Caco-2 (cell line): ENCODE results near the gene HNRNPUL1. TPM values are rescaled to one million over a fixed set of nuclear protein-coding genes. Genes with fewer than 3 reads are reported as not detected.

Experiments
- BruUV-seq: library from RNA; stranded (reverse); fragments of 400-500 nt; replicated peaks from 2 replicates; lab custom pipeline; 2021; lab: Mats Ljungman, UMichigan
- CTCF ChIA-PET: fragments of 300-600 bp; sonication (Branson Sonifier 250); formaldehyde crosslinking; loops from one replicate; lab custom pipeline; 2022; ENCODE audit warnings: antibody characterized with exemption; lab: Charles Lee
- POLR2A ChIA-PET: fragments of 300-600 bp; sonication (Branson Sonifier 250); formaldehyde crosslinking; loops from one replicate; lab custom pipeline; 2022; ENCODE audit warnings: antibody characterized with exemption; lab: Charles Lee
- DNase-seq, 2 experiments: peaks; one replicate each; pipeline versions ENCODE4 v3.0.0 to v3.0.0-alpha.2; 2020 to 2022
- H3K27me3 ChIP-seq: replicated peaks from 2 replicates; pipeline ENCODE4 v1.6.0; 2011; ENCODE audit warnings: low read length; ENCODE audit not compliant: control insufficient read depth, insufficient read depth
- H3K36me3 ChIP-seq: 2 replicates; pipeline ENCODE4 v1.5.1; 2011; ENCODE audit warnings: low read length; ENCODE audit not compliant: control insufficient read depth, insufficient read depth
- H3K4me1 ChIP-seq: fragments of 250-450 bp; sonication (Bioruptor Pico); 2 replicates; pipeline ENCODE4 v1.5.1; 2020; ENCODE audit warnings: mild to moderate bottlenecking
- H3K4me3 ChIP-seq: 2 replicates; pipeline ENCODE4 v1.5.1; 2011; ENCODE audit warnings: low read depth, mild to moderate bottlenecking, control low read depth, low read length
- H3K9me3 ChIP-seq: fragments of 250-450 bp; sonication (Bioruptor Pico); 2 replicates; pipeline ENCODE4 v1.5.1; 2020; ENCODE audit warnings: mild to moderate bottlenecking, moderate library complexity
- H3K27ac Mint-ChIP-seq: one replicate; pipeline ENCODE4 v1.8.0; 2022; ENCODE audit warnings: mixed read lengths; ENCODE audit not compliant: unreplicated experiment
- H3K27me3 Mint-ChIP-seq: one replicate; pipeline ENCODE4 v1.8.0; 2022; ENCODE audit warnings: mixed read lengths; ENCODE audit not compliant: insufficient read depth, unreplicated experiment
- H3K36me3 Mint-ChIP-seq: one replicate; pipeline ENCODE4 v1.8.0; 2022; ENCODE audit warnings: mild to moderate bottlenecking, mixed read lengths; ENCODE audit not compliant: insufficient read depth, unreplicated experiment
- H3K4me1 Mint-ChIP-seq: one replicate; pipeline ENCODE4 v1.8.0; 2022; ENCODE audit warnings: low read depth, mixed read lengths; ENCODE audit not compliant: unreplicated experiment
- H3K4me3 Mint-ChIP-seq: one replicate; pipeline ENCODE4 v1.8.0; 2022; ENCODE audit warnings: mild to moderate bottlenecking, moderate library complexity, mixed read lengths; ENCODE audit not compliant: unreplicated experiment
- H3K9me3 Mint-ChIP-seq: one replicate; pipeline ENCODE4 v1.8.0; 2022; ENCODE audit warnings: mixed read lengths; ENCODE audit not compliant: unreplicated experiment
- intact Hi-C: fragments of 100-400 bp; cut with micrococcal nuclease; formaldehyde crosslinking; loops from one replicate; pipeline ENCODE4 v1.10.0; 2022; ENCODE audit not compliant: unreplicated experiment
- total RNA-seq: library from RNA; stranded (reverse); gene quantifications from 2 replicates; pipeline ENCODE4 v1.2.3, GENCODE V29; 2022
- TF ChIP-seq, protein P1 (sequence below), 2 experiments: fragments of 200-600 bp in 1 of 2; IDR thresholded peaks; 1 replicate in 1 of 2; 2 replicates in 1 of 2; pipeline versions ENCODE4 v1.5.1 to v1.8.0; 2011 to 2022; ENCODE audit warnings: antibody characterized with exemption in 1 of 2, control low read depth in 1 of 2, inconsistent platforms in 1 of 2, low read depth in 1 of 2, low read length in 1 of 2, mild to moderate bottlenecking in 1 of 2, moderate library complexity in 1 of 2; ENCODE audit not compliant: insufficient read depth in 1 of 2, severe bottlenecking in 1 of 2, unreplicated experiment in 1 of 2

HNRNPUL1 gene
- total RNA-seq, 1 experiment from 2014 or later: 322 TPM

DNA sequence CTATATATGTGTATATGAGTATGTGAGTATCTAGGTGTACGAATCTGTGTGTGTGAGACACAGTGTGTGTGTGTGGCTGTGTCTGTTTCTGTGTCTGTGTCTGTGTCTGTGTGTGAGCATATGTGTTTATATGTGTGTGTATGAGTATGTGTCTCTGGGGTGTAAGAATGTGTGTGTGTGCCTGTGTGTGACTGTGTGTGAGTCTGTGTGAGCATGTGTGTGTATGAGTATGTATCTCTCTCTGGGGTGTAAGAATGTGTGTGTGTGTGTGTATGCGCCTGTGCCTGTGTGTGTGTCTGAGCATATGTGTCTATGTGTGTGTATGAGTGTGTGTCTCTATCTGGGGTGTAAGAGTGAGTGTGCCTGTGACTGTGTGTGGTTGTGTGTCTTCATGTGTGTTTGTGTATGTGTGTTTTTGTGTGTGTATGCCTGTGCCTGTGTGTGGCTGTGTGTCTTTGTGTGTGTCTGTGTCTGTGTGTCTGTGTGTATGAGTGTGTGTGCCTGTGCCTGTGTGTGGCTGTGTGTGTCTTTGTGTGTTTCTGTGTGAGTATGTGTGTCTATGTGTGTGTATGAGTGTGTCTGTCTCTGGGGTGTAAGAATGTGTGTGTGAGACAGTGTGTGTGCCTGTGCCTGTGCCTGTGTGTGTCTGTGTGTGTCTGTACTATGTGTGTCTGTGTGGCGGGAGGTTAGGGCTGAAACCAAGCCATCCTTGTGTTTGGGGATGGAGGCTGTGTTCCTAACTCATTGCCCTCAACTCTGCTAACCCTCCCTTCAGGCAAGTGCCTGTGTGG lies 33.9 kb upstream of the HNRNPUL1 start:
- CTCF ChIA-PET: no interaction called here
- Mint-ChIP-seq H3K27ac (no peak overlapping the region), H3K36me3 (no peaks in the 10 kb centered on the region), H3K9me3 (no peaks in the 10 kb centered on the region), H3K27me3 (no peaks in the 10 kb centered on the region), H3K4me3 (no peak overlapping the region), H3K4me1 (peaks cover 6% of the 10 kb centered on the region)
- DNase-seq: no peak
- POLR2A ChIA-PET: no interaction called here
- TF ChIP-seq, protein P1, sequence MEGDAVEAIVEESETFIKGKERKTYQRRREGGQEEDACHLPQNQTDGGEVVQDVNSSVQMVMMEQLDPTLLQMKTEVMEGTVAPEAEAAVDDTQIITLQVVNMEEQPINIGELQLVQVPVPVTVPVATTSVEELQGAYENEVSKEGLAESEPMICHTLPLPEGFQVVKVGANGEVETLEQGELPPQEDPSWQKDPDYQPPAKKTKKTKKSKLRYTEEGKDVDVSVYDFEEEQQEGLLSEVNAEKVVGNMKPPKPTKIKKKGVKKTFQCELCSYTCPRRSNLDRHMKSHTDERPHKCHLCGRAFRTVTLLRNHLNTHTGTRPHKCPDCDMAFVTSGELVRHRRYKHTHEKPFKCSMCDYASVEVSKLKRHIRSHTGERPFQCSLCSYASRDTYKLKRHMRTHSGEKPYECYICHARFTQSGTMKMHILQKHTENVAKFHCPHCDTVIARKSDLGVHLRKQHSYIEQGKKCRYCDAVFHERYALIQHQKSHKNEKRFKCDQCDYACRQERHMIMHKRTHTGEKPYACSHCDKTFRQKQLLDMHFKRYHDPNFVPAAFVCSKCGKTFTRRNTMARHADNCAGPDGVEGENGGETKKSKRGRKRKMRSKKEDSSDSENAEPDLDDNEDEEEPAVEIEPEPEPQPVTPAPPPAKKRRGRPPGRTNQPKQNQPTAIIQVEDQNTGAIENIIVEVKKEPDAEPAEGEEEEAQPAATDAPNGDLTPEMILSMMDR (IDR thresholded peaks at IDR 0.05; ENCODE audit: insufficient read depth in 1 of 2, low read depth in 1 of 2, low read length in 1 of 2, severe bottlenecking in 1 of 2, unreplicated experiment in 1 of 2): no peak
- Histone ChIP-seq H3K27me3 (no peaks in the 10 kb centered on the region), H3K36me3 (no peaks in the 10 kb centered on the region), H3K4me3 (no peak overlapping the region), H3K4me1 (0 out of 2 replicates have a peak, but pooled peaks cover 7% of the 10 kb centered on the region), H3K9me3 (no peaks in the 10 kb centered on the region)
- intact Hi-C loops: no loop called here
- BruUV-seq: no TSS peak

DNA sequence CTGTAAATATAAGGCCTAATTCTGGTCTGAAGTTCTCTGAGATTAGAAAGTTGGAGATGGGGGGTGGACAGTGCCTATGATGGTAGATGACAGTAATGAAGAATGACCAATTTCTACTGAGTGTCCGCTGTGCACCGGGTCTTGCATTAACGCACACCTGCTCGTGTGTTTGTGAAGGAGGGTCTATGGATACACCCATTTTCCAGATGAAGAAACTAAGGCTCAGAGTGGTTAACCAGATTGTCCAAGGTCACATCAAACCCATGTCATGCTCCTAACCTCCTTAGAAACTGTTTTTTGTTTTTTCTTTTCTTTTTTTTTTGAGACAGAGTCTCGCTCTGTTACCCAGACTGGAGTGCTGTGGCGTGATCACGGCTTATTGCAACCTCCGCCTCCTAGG lies 31.5 kb upstream of the HNRNPUL1 start:
- no peaks in the 10 kb centered on the region for H3K27me3 ChIP-seq
- no peaks in the 10 kb centered on the region for H3K4me1 ChIP-seq
- H3K9me3 ChIP-seq: no peaks in the 10 kb centered on the region
- H3K27ac Mint-ChIP-seq: no peak overlapping the region
- H3K4me3 Mint-ChIP-seq: no peak overlapping the region
- ChIA-PET POLR2A (no interaction called here), CTCF (no interaction called here)
- H3K27me3 Mint-ChIP-seq: no peaks in the 10 kb centered on the region
- no TSS peak for BruUV-seq
- H3K36me3 Mint-ChIP-seq: no peaks in the 10 kb centered on the region
- no peaks in the 10 kb centered on the region for H3K9me3 Mint-ChIP-seq
- no peak for DNase-seq
- intact Hi-C loops: no loop called here
- no peak overlapping the region for H3K4me3 ChIP-seq
- TF ChIP-seq, protein P1 (IDR thresholded peaks at IDR 0.05; ENCODE audit: insufficient read depth in 1 of 2, low read depth in 1 of 2, low read length in 1 of 2, severe bottlenecking in 1 of 2, unreplicated experiment in 1 of 2): no peak
- H3K4me1 Mint-ChIP-seq: no peaks in the 10 kb centered on the region
- no peaks in the 10 kb centered on the region for H3K36me3 ChIP-seq

DNA sequence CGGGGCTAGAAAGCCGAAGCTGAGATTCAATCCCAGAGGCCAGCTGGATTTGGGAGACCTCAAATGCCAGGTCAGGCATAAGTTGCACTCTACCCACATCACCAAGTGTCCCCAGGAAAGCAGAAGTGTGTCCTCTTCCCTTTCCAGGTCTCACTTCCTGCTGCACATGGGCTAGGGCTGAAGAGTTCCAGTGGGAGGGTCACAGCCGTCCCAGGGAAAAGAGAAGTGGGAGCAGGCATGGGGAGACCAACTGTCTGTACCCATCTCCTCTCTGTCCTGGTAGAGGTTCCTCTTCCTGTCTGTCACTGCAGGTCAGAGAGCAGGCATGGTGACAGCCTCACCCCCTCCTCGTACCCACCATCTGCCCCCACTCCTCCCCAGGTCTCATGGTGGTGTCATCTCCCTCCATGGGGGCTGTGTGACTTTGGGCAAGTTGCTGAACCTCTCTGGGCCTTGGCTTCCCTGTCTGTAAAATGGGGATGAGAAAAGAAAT lies 30.4 kb upstream of the HNRNPUL1 start:
- Histone ChIP-seq H3K27me3 (no peaks in the 10 kb centered on the region), H3K36me3 (no peaks in the 10 kb centered on the region), H3K4me1 (no peaks in the 10 kb centered on the region), H3K9me3 (no peaks in the 10 kb centered on the region), H3K4me3 (no peak overlapping the region)
- no peaks in the 10 kb centered on the region for H3K36me3 Mint-ChIP-seq
- POLR2A ChIA-PET: no interaction called here
- H3K9me3 Mint-ChIP-seq: no peaks in the 10 kb centered on the region
- TF ChIP-seq, protein P1 (IDR thresholded peaks at IDR 0.05; ENCODE audit: insufficient read depth in 1 of 2, low read depth in 1 of 2, low read length in 1 of 2, severe bottlenecking in 1 of 2, unreplicated experiment in 1 of 2): no peak
- DNase-seq: no peak
- no TSS peak for BruUV-seq
- intact Hi-C loops: no loop called here
- H3K4me3 Mint-ChIP-seq: no peak overlapping the region
- H3K27me3 Mint-ChIP-seq: no peaks in the 10 kb centered on the region
- no peaks in the 10 kb centered on the region for H3K4me1 Mint-ChIP-seq
- no peak overlapping the region for H3K27ac Mint-ChIP-seq
- CTCF ChIA-PET: no interaction called here
